HEK293 (cell line): ENCODE measurements around the gene CASP2.

Experiments
- CTCF ChIP-seq: fragments of 450-650 bp; formaldehyde crosslinking; IDR thresholded peaks from 2 replicates; pipeline ENCODE4 v1.5.1; 2016; ENCODE audit warnings: missing biosample characterization, missing genetic modification characterization
- PRDM4 ChIP-seq: fragments of 450-650 bp; formaldehyde crosslinking; IDR thresholded peaks from 2 replicates; pipeline ENCODE4 v1.5.1; 2017; ENCODE audit warnings: missing biosample characterization, missing genetic modification characterization
- RBAK ChIP-seq: fragments of 450-650 bp; formaldehyde crosslinking; IDR thresholded peaks from 2 replicates; pipeline ENCODE4 v1.5.1; 2016; ENCODE audit warnings: missing biosample characterization, missing genetic modification characterization
- ZNF707 ChIP-seq: fragments of 450-650 bp; formaldehyde crosslinking; IDR thresholded peaks from 2 replicates; pipeline ENCODE4 v1.5.1; 2016; ENCODE audit warnings: missing biosample characterization, missing genetic modification characterization

GRCh38 chr7:143259765-143260164 lies 28.4 kb upstream of the CASP2 start:
- TF ChIP-seq RBAK: no peak
- TF ChIP-seq ZNF707 (tag by site-specific recombination): no peak
- TF ChIP-seq PRDM4 (tag by site-specific recombination): no peak
- TF ChIP-seq CTCF (tag by site-specific recombination): no peak
